Mucosa of descending colon (tissue), 3 donors: Measurements from ENCODE around the gene INPP5F. TPM values are rescaled to one million over a fixed set of nuclear protein-coding genes. Genes with fewer than 3 reads are reported as not detected.
"Not testable (repeated sequence)": the region's sequence is repeated elsewhere in the genome, so short reads cannot be mapped to it uniquely, and the experiment has no call there.

Experiments
- ATAC-seq: fragments of 200-7000 bp; cut with Tn5 transposase; one replicate; pipeline ENCODE4 v1.9.1; 2020; ENCODE audit warnings: mild to moderate bottlenecking, moderate library complexity
- DNase-seq, 3 donors: peaks; one replicate each; pipeline ENCODE4 v3.0.0-alpha.2; 2020
- H3K36me3 ChIP-seq: fragments of 200-600 bp; one replicate; pipeline ENCODE4 v1.8.0; 2021; ENCODE audit warnings: low read depth, mild to moderate bottlenecking
- H3K4me1 ChIP-seq: fragments of 200-600 bp; one replicate; pipeline ENCODE4 v1.8.0; 2021; ENCODE audit warnings: low read depth, mild to moderate bottlenecking
- H3K4me3 ChIP-seq: fragments of 200-600 bp; one replicate; pipeline ENCODE4 v1.8.0; 2021; ENCODE audit warnings: mild to moderate bottlenecking
- H3K9me3 ChIP-seq: fragments of 200-600 bp; one replicate; pipeline ENCODE4 v1.8.0; 2021; ENCODE audit warnings: mild to moderate bottlenecking
- CTCF ChIP-seq: fragments of 200-600 bp; IDR thresholded peaks from one replicate; pipeline ENCODE4 v1.8.0; 2022; ENCODE audit warnings: antibody characterized with exemption, mild to moderate bottlenecking
- intact Hi-C, 2 donors: fragments of 100-400 bp; cut with DNase I in 1 of 2; cut with micrococcal nuclease in 1 of 2; formaldehyde crosslinking; loops; one replicate each; pipeline versions ENCODE4 v1.11.0 to v1.11.1; 2022; cut with DNase I, micrococcal nuclease
- total RNA-seq, 3 donors: library from RNA; stranded (reverse); fragmentation: NEBNext Ultra II Directional in 2 of 3; extraction: Animal tissue kit (Norgen Biotek cat#: 25700) in 2 of 3; gene quantifications; one replicate each; pipeline versions ENCODE4 v1.2.1 to v1.2.4, GENCODE V29; 2021 to 2023
- donor health status: DM: no; HTN: no; CAD: no; lungs with moderate emphysema.
- donor health status: DM: no; HTN: no; CAD: no.
- donor health status: DM: no; HTN: yes; CAD: no.

Gene INPP5F
- total RNA-seq, 3 donors from 2014 or later: 12.5 to 19.9 (median 13.2) TPM

DNA sequence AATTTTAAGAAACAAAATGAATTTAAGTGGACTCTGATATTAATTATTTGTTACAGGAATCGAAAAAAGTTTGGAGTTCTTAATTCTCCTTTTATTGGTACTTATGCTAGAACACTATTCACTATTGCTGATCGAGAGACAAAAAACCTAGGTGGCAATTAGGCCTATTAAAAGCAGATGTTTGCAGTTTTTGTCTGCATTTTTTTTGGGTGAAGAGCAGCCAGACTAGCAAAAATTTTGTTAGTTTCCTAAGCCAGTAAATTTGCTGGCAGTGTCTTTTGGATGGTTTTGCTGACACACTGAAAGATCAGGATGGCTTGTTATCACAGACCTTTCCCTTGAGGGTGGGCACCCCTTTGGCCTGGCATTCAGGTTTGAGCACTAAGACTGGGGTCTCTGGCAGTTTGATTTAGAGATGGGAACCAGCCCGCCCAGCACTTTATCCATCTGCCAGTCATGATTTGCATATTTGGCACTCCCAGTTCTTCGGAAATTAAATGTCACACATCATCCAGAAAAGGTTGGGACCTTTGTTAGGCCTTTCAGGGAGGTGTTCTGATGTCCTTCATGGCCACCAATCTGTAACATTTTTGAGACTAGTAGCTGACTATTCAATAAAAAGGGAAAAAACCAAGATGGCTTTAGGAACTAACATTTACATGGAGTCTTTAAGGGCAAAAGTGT, 57.3 kb downstream of the INPP5F start:
- Histone ChIP-seq H3K36me3 (no peaks in the 10 kb centered on the region), H3K4me3 (no peak overlapping the region), H3K9me3 (no peaks in the 10 kb centered on the region), H3K4me1 (no peaks in the 10 kb centered on the region)
- ATAC-seq: no peak
- TF ChIP-seq CTCF: no peak
- no peak for DNase-seq
- intact Hi-C loops: no loop called here

DNA sequence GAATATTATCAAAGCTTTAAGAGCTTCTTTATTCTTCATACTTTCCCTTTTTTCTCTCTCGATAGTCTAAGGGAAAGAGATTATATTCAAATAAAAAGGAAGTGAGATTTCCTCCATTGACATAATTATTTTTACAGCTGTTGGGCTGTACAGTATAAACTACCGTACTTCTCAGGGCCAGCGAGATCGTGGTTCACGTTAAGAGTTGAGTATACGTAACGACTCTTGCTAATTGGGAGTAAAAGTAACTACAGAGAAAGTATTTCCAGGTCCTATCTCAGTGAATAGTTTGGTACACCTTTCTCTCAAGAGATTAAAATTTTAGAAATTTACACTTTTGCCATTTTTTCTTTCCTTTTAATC, 57.8 kb downstream of the INPP5F start:
- Histone ChIP-seq H3K4me3 (no peak overlapping the region), H3K36me3 (no peaks in the 10 kb centered on the region), H3K9me3 (no peaks in the 10 kb centered on the region), H3K4me1 (no peaks in the 10 kb centered on the region)
- ATAC-seq (no peak), DNase-seq (no peak)
- TF ChIP-seq CTCF: no peak
- intact Hi-C loops: no loop called here

- no peak for DNase-seq
Observed at GRCh38 chr10:119784340-119785067, 58.7 kb downstream of the INPP5F start.

GRCh38 chr10:119786117-119786769, 60.4 kb downstream of the INPP5F start:
- Histone ChIP-seq H3K9me3 (no peaks in the 10 kb centered on the region), H3K36me3 (no peaks in the 10 kb centered on the region), H3K4me1 (no peaks in the 10 kb centered on the region), H3K4me3 (no peak overlapping the region)
- no peak for TF ChIP-seq CTCF
- peak; percentile 25 for ATAC-seq
- DNase-seq: peak in 1 of 3 donors; percentile 13
- intact Hi-C loops: no loop called here

More at GRCh38 chr10:119784340-119785067, 58.7 kb downstream of the INPP5F start:
- no peaks in the 10 kb centered on the region for H3K4me1 ChIP-seq
- H3K9me3 ChIP-seq: no peaks in the 10 kb centered on the region
- H3K4me3 ChIP-seq: no peak overlapping the region
- H3K36me3 ChIP-seq: no peaks in the 10 kb centered on the region
- ATAC-seq: no peak
- no peak for TF ChIP-seq CTCF
- intact Hi-C loops: no loop called here

DNA sequence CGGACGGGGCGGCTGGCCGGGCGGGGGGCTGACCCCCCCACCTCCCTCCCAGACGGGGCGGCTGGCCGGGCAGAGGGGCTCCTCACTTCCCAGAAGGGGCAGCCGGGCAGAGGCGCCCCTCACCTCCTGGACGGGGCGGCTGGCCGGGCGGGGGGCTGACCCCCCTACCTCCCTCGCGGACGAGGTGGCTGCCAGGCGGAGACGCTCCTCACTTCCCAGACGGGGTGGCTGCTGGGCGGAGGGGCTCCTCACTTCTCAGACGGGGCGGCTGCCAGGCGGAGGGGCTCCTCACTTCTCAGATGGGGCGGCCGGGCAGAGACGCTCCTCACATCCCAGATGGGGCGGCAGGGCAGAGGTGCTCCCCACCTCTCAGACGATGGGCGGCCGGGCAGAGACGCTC, 69.3 kb downstream of the INPP5F start:
- H3K4me3 ChIP-seq, intact Hi-C loops, DNase-seq, H3K4me1 ChIP-seq, ATAC-seq, H3K9me3 ChIP-seq, H3K36me3 ChIP-seq: not testable (repeated sequence)

GRCh38 chr10:119796039-119796438, 70.2 kb downstream of the INPP5F start:
- no peaks in the 10 kb centered on the region for H3K36me3 ChIP-seq
- DNase-seq (no peak), ATAC-seq (no peak)
- H3K9me3 ChIP-seq: no peaks in the 10 kb centered on the region
- no peak for TF ChIP-seq CTCF
- no peak overlapping the region for H3K4me3 ChIP-seq
- H3K4me1 ChIP-seq: no peaks in the 10 kb centered on the region
- intact Hi-C loops: no loop called here
